ENCODE results near the gene ATP11A. TPM values are rescaled to one million over a fixed set of nuclear protein-coding genes. Genes with fewer than 3 reads are reported as not detected.
A peak's percentile ranks its signal among the peaks of the same experiment; 100 is the strongest.

ATP11A gene
- total RNA-seq, 1 experiment from 2014 or later: 65.3 TPM

- Histone ChIP-seq H3K79me1 (ENCODE audit: insufficient read depth, low read depth, low read length, poor library complexity, severe bottlenecking) (no peaks in the 10 kb centered on the region), H4K5ac (ENCODE audit: insufficient read length, low read depth, low read length) (no peak overlapping the region), H3T11ph (ENCODE audit: low read length) (no peak overlapping the region), H3K4me1 (ENCODE audit: insufficient read depth, low read length) (no peaks in the 10 kb centered on the region), H2BK20ac (ENCODE audit: low read depth, low read length, poor library complexity, severe bottlenecking) (no peak overlapping the region), H3K56ac (ENCODE audit: insufficient read length, low read depth, low read length) (no peak overlapping the region), H3K4me2 (ENCODE audit: insufficient read depth, insufficient read length, low read length) (no peak overlapping the region), H2BK12ac (ENCODE audit: insufficient read length, low read depth, low read length) (no peak overlapping the region), H3K18ac (ENCODE audit: insufficient read length, low read depth, low read length) (no peak overlapping the region), H3K79me2 (ENCODE audit: insufficient read depth, low read length) (no peaks in the 10 kb centered on the region), H3K9me3 (ENCODE audit: control insufficient read depth, low read depth, low read length) (no peaks in the 10 kb centered on the region), H3K23ac (ENCODE audit: insufficient read length, low read depth, low read length) (no peak overlapping the region), H3K23me2 (ENCODE audit: insufficient read length, low read depth, low read length, poor library complexity, severe bottlenecking) (no peaks in the 10 kb centered on the region), H2AK5ac (ENCODE audit: insufficient read length, low read length) (no peak overlapping the region), H3K27ac (ENCODE audit: insufficient read length, low read depth, low read length) (no peak overlapping the region), H2AFZ (ENCODE audit: low read length) (no peak overlapping the region), H3K27me3 (ENCODE audit: insufficient read depth, low read length) (no peaks in the 10 kb centered on the region), H2BK15ac (ENCODE audit: low read depth, low read length) (no peak overlapping the region), H2BK120ac (ENCODE audit: low read depth, low read length, poor library complexity, severe bottlenecking) (no peak overlapping the region), H3K4ac (ENCODE audit: low read depth, low read length) (no peak overlapping the region), H4K8ac (replicated peaks; ENCODE audit: insufficient read length, low read depth, low read length) (no peak overlapping the region), H3K9ac (ENCODE audit: extremely low read depth, insufficient read length, low read length) (no peak overlapping the region), H2BK5ac (ENCODE audit: insufficient read length, low read length) (no peak overlapping the region), H4K91ac (ENCODE audit: insufficient read length, low read depth, low read length) (no peak overlapping the region), H4K20me1 (ENCODE audit: control insufficient read depth, insufficient read depth, insufficient read length) (no peaks in the 10 kb centered on the region), H3K14ac (ENCODE audit: insufficient read depth, low read length) (no peak overlapping the region; the same call in 1 of the 2 replicates)
- no peak overlapping the region for H3K4me3 Mint-ChIP-seq
- WGBS (ENCODE audit: extremely low coverage, insufficient read length, low lambda C conversion rate): no CpG with 5 or more reads among the region's 12 CpGs
- TF ChIP-seq CTCF (conservative IDR thresholded peaks at IDR 0.05): no peak
- peaks cover 7 to 14% of the 10 kb centered on the region in 2 experiments for H3K9me3 Mint-ChIP-seq
- H3K36me3 Mint-ChIP-seq (ENCODE audit: insufficient read depth in 1 of 3, low read depth in 3 of 3): peaks cover 16 to 64% (median 55%) of the 10 kb centered on the region in 3 experiments
- DNase-seq: no peak
- H3K27me3 Mint-ChIP-seq (ENCODE audit: low read depth): no peaks in the 10 kb centered on the region
- 0 out of 7 replicates have a peak overlapping the region, but pooled peaks of 1 of the 3 experiments have one; percentile 72 for H3K27ac Mint-ChIP-seq
- H3K4me1 Mint-ChIP-seq: peaks cover 6 to 14% of the 10 kb centered on the region in 2 experiments; a peak in 3 of 4 replicates
These were observed 187.2 kb downstream of the ATP11A start for GRCh38 chr13:112877066-112877465.

All from H9 (cell line).